Right atrium auricular region (tissue), 2 donors: Measurements from ENCODE around the gene AKT1. TPM values are rescaled to one million over a fixed set of nuclear protein-coding genes. Genes with fewer than 3 reads are reported as not detected.
A peak's percentile ranks its signal among the peaks of the same experiment; 100 is the strongest.
"Not testable (repeated sequence)": the region's sequence is repeated elsewhere in the genome, so short reads cannot be mapped to it uniquely, and the experiment has no call there.

ENCODE experiments used
- DNase-seq: peaks from one replicate; pipeline ENCODE4 v3.0.0-alpha.2; 2019; ENCODE audit warnings: low spot score
- H3K27ac ChIP-seq, 2 donors: fragments of 200-600 bp; sonication (generic); 1 replicate in 1 of 2; 2 replicates in 1 of 2; pipeline ENCODE4 v1.5.1; 2016 to 2019
- H3K27me3 ChIP-seq, 2 donors: fragments of 200-600 bp; sonication (generic); one replicate each; pipeline versions ENCODE4 v1.5.1 to v1.6.0; 2017 to 2019
- H3K36me3 ChIP-seq: fragments of 200-600 bp; sonication (generic); one replicate; pipeline ENCODE4 v1.5.1; 2016
- H3K4me1 ChIP-seq, 2 donors: fragments of 200-600 bp; sonication (generic); one replicate each; pipeline versions ENCODE4 v1.5.1 to v1.6.0; 2017 to 2019
- H3K4me3 ChIP-seq, 2 donors: fragments of 200-600 bp; sonication (generic); 1 replicate in 1 of 2; 2 replicates in 1 of 2; pipeline ENCODE4 v1.5.1; 2017 to 2019; ENCODE audit warnings: mild to moderate bottlenecking in 1 of 2, moderate library complexity in 1 of 2
- H3K9me3 ChIP-seq, 2 donors: fragments of 200-600 bp; sonication (generic); one replicate each; pipeline ENCODE4 v1.5.1; 2019
- CTCF ChIP-seq, 2 donors: fragments of 200-600 bp; sonication (generic); IDR thresholded peaks; one replicate each; pipeline ENCODE4 v1.5.1; 2019; ENCODE audit warnings: antibody characterized with exemption in 2 of 2
- total RNA-seq, 2 donors: library from RNA; depleted of rRNA; stranded (reverse); fragments of >200 nt; gene quantifications; one replicate each; pipeline ENCODE4 v1.1.0, GENCODE V29; 2016

AKT1 gene
- total RNA-seq, 2 donors from 2014 or later = 77.7 to 93.8 TPM

GRCh38 chr14:104819361-104819781, 23.8 kb upstream of the AKT1 start:
- H3K27me3 ChIP-seq = no peaks in the 10 kb centered on the region
- no peak overlapping the region for H3K27ac ChIP-seq
- no peak for DNase-seq
- no peaks in the 10 kb centered on the region for H3K36me3 ChIP-seq
- H3K4me1 ChIP-seq = peaks cover 0 to 32% of the 10 kb centered on the region in 2 donors
- no peak overlapping the region for H3K4me3 ChIP-seq
- no peak for TF ChIP-seq CTCF (IDR thresholded peaks at IDR 0.05)
- H3K9me3 ChIP-seq = no peaks in the 10 kb centered on the region

GRCh38 chr14:104818714-104819161, 23.2 kb upstream of the AKT1 start:
- H3K4me1 ChIP-seq = peaks cover 0 to 36% of the 10 kb centered on the region in 2 donors
- no peaks in the 10 kb centered on the region for H3K27me3 ChIP-seq
- DNase-seq = no peak
- H3K27ac ChIP-seq = no peak overlapping the region
- H3K36me3 ChIP-seq = no peaks in the 10 kb centered on the region
- H3K9me3 ChIP-seq = no peaks in the 10 kb centered on the region
- TF ChIP-seq CTCF (IDR thresholded peaks at IDR 0.05) = no peak
- H3K4me3 ChIP-seq = no peak overlapping the region

GRCh38 chr14:104817930-104818713, 22.6 kb upstream of the AKT1 start:
- no peaks in the 10 kb centered on the region for H3K27me3 ChIP-seq
- H3K4me1 ChIP-seq = peaks cover 0 to 36% of the 10 kb centered on the region in 2 donors
- no peak overlapping the region for H3K4me3 ChIP-seq
- DNase-seq = no peak
- H3K9me3 ChIP-seq = no peaks in the 10 kb centered on the region
- H3K27ac ChIP-seq = no peak overlapping the region
- no peaks in the 10 kb centered on the region for H3K36me3 ChIP-seq
- TF ChIP-seq CTCF (IDR thresholded peaks at IDR 0.05) = no peak

GRCh38 chr14:104816616-104816884, 21.0 kb upstream of the AKT1 start:
- DNase-seq = no peak
- Histone ChIP-seq H3K27ac (peak overlapping the region; percentile 95 to 96), H3K9me3 (no peaks in the 10 kb centered on the region), H3K36me3 (no peaks in the 10 kb centered on the region), H3K4me1 (peaks cover 0 to 36% of the 10 kb centered on the region in 2 donors), H3K27me3 (no peaks in the 10 kb centered on the region), H3K4me3 (peak overlapping the region; percentile 83 to 87)
- TF ChIP-seq CTCF (IDR thresholded peaks at IDR 0.05) = no peak

GRCh38 chr14:104814701-104815100, 19.2 kb upstream of the AKT1 start:
- not testable (repeated sequence) for DNase-seq, H3K27me3 ChIP-seq, H3K9me3 ChIP-seq, H3K36me3 ChIP-seq
- H3K4me3 ChIP-seq = peak overlapping the region; percentile 83 to 87
- H3K27ac ChIP-seq = peak overlapping the region in 1 of 2 donors; percentile 96
- H3K4me1 ChIP-seq = peaks cover 0 to 27% of the 10 kb centered on the region in 2 donors

- Histone ChIP-seq H3K4me1 (peaks cover 0 to 27% of the 10 kb centered on the region in 2 donors), H3K9me3 (no peaks in the 10 kb centered on the region), H3K27ac (no peak overlapping the region), H3K27me3 (no peaks in the 10 kb centered on the region), H3K36me3 (no peaks in the 10 kb centered on the region), H3K4me3 (no peak overlapping the region)
- no peak for DNase-seq
- TF ChIP-seq CTCF (IDR thresholded peaks at IDR 0.05) = no peak
Measured at GRCh38 chr14:104813286-104813685, 17.7 kb upstream of the AKT1 start.
